GM21515 (cell line): Measurements from ENCODE around the gene RNU4-1.

Experiments
- ATAC-seq: cut with Tn5 transposase; IDR thresholded peaks from one replicate; pipeline ENCODE4 v1.9.1; 2021; ENCODE audit not compliant: unreplicated experiment

The RNU4-1 gene

DNA sequence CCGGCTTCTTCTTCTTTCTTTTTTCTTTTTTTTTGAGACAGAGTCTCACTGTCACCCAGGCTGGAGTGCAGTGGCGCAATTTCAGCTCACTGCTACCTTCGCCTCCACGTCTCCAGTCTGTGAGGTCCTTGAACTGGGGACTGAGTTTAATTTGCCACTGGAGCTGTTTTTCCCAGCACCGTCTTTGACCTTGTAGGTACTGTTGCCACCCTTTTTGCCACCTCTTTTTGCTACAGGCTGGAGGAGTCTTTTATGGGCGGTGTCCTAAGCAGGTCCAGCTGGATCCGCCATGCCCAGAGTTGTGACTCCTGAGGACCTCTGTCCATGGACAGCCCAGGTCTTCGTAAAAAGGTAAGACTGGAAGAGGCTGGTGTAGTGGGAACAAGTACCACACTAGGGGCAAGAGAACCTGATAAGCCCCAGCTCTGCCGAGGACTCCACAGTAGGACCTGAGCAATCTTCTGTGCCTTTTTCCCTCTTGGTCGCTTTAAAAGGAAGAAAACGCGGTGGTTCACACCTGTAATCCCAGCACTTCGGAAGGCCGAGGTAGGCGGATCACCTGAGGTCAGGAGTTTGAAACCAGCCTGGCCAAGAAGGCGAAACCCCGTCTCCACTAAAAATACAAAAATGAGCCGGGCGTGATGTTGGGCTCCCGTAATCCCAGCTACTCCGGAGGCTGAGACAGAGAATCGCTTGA is 2.3 kb downstream of the RNU4-1 start:
- no peak for ATAC-seq

- no peak for ATAC-seq
Measured at GRCh38 chr12:120287491-120287890, 5.5 kb downstream of the RNU4-1 start.

DNA sequence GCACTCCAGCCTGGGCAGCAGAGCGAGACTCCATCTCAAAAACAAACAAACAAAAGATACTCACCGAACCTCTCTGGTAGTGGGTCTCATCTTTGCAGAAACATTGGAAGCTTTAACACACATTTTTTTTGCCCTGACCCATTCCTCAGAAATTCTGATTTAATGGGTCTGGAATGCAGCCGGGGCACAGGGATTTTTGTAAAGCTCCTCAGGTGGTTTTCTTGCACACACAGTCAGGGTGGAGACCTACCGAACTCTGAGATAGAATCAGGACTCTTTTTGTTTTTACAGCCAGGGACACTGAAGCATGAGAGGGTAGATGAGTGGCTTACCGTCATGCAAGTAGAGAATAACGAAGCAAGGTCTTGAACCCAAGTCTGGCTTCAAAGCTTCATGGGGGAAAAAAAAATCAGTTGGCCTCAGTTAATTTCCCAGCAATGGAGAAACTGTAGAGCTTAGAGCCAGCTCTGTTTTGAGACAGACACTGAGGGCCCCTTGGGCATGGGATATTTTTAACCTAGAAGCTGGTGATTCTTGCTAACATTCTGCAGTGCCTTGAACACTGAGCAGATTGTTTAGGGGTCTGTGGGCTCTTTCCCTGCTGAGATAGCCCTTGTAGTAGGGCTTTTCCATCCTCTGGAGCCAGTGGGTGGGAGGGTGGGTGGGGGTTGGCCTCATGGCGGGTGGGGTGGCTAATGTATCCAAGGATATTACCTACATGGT is 6.1 kb downstream of the RNU4-1 start:
- no peak for ATAC-seq

GRCh38 chr12:120284381-120284780 is 8.7 kb downstream of the RNU4-1 start:
- no peak for ATAC-seq

GRCh38 chr12:120283318-120283717 is 9.7 kb downstream of the RNU4-1 start:
- no peak for ATAC-seq

GRCh38 chr12:120278137-120279069 is 14.6 kb downstream of the RNU4-1 start:
- ATAC-seq, result no peak

GRCh38 chr12:120276734-120277133 is 16.3 kb downstream of the RNU4-1 start:
- ATAC-seq, result no peak

GRCh38 chr12:120267736-120268135 is 25.3 kb downstream of the RNU4-1 start:
- no peak for ATAC-seq

DNA sequence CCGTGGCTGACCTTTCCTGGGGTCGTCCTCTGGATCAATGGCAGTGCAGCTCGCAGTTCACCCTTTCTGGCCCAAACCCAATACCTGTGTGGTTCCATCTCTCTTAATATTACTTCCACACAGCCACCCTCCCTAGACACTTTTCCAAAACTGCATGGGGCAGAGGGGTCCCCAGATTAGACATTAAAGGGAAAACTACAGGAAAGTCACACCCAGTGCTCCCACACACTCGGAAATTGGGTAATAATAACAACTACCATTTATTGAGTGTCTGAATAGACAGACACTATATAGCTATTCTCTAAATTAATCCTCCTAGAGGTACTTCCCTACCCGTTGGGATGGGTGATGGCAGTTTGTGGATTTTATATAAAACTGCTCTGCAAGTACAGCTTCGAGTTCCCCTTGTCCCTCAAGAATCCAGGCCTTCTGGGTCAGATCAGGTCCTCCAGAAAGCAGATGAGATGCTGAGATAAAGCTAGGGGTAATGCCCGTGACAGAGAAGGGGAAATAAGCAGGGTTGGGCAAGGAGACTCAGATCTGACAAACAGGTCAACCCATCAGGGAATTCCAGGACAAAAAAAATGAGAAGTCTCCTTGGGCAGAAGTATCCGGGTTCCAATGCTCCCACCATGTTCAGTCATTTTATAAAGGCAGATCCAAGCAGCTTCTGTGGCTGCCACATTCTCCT is 26.7 kb downstream of the RNU4-1 start:
- no peak for ATAC-seq

DNA sequence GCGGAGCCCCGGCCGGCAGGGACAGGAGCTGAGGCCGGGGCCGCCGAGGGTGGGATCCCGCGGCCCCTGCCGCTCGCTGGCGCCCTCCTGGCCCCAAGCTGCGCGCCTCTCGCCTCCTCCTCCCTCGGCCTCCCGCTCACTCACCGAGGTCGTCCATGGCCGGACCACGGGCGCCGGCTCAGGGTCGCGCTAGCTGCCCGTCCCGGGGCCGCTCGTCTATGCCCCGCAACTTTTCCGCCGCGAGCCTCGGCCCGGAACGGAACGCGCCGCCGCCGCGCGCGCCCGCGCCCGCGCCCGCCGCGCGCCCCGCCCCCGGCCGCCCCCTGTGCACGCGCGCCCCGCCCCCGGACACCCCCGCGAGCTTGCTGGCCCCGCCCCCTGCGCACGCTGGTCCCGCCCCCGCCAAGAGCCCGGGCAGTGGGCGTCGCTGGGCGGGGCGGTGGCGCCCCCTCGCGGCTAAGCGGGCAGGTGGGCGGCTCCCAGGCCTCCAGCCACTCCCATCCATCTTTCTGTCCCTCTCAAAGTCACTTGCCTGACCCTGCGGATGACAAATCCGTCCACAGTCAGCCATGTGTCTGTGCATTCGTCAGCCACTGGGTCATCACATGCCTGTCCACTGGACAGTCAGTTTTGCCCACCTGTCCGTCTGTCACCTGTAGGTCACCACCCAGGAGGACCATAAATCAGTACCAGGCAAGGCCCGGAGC is 27.4 kb downstream of the RNU4-1 start, which contains the start of gene PXN:
Gene PXN (minus strand): TSS at position 258 of the 707 bp plus-strand sequence. CDS start 101 bp downstream, at position 157.
- peak; percentile 67 for ATAC-seq

- ATAC-seq, result peak; percentile 19
Measured at GRCh38 chr12:120264904-120265472, 28.0 kb downstream of the RNU4-1 start.

DNA sequence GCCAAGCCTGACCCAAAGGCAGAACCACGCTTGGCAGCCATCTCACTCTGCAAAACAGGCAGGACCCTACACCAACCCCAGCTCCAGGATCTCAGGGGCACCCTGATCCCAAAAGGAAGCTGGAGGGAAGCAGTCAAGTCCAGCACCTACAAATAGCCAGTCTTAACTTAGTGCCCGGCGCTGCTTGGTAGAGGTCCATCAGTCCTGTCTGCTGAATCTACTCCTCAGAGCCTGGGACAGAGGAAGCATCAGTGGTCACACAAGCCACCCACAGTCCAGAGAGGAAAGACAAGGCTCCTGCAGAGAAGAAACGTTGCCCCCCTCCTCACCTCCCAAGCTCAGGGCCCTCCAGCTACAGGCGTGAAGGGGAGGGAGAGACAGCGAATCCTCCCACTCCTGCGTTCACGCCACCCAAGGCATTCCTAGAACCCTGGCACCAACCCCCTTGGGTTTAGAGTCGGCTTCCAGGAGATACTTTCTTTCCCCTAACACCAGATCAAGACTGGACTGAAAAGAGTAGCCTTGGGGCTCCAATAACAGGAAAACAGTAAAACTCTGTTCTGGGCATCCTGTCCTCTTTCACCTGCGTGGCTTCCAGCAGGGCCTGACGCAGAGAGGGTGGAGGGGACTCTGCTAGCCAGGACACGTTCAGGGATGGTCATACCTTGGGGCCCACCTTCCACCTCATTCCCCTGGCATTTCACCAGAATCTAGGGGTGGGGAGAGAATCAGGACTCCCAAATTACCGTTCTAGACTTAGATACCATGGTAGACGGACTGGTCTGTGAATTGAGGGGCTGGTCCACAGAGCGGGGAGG is 28.7 kb downstream of the RNU4-1 start:
- no peak for ATAC-seq

DNA sequence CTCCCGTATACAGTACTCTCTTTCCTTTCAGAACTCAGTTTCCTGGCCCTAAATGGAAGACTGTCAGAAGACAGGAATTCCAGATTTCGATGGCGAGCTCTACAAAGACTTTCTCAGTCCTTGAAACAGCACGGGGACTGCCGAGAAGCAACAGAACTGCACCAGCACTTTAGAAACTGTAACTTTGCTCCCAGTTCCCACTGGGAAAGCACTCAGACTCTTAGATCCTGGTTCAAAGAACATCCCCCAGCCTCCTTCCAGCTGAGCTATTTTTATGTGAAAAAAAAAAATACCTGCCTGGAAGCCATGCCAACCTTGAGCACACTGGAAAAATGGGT is 29.3 kb downstream of the RNU4-1 start:
- no peak for ATAC-seq

- ATAC-seq, result no peak
Measured at GRCh38 chr12:120262852-120263747, 29.9 kb downstream of the RNU4-1 start.

GRCh38 chr12:120261951-120262851 is 30.8 kb downstream of the RNU4-1 start:
- no peak for ATAC-seq

GRCh38 chr12:120260607-120261006 is 32.4 kb downstream of the RNU4-1 start:
- no peak for ATAC-seq
